MM.1S (cell line): ENCODE measurements around the gene PNPLA2.
A peak's percentile ranks its signal among the peaks of the same experiment; 100 is the strongest.

Experiments used
- DNase-seq: peaks from one replicate; pipeline ENCODE4 v3.0.0-alpha.2; 2015
- H2AFZ ChIP-seq: fragments of 300-600 bp; sonication (generic); 2 replicates; pipeline ENCODE4 v1.6.0; 2016; ENCODE audit warnings: antibody characterized with exemption, low read length
- H3F3A ChIP-seq: fragments of 300-600 bp; sonication (generic); 2 replicates; pipeline ENCODE4 v1.6.1; 2016; ENCODE audit warnings: mild to moderate bottlenecking, antibody characterized with exemption, low read length, moderate library complexity, mixed read lengths; ENCODE audit not compliant: insufficient read depth
- H3K27ac ChIP-seq: fragments of 300-600 bp; sonication (generic); 2 replicates; pipeline ENCODE4 v1.5.1; 2016; ENCODE audit warnings: mild to moderate bottlenecking, low read length
- H3K27me3 ChIP-seq: fragments of 300-600 bp; sonication (generic); replicated peaks from 2 replicates; pipeline ENCODE4 v1.6.0; 2016; ENCODE audit warnings: low read length; ENCODE audit not compliant: insufficient read depth
- H3K36me3 ChIP-seq: fragments of 300-600 bp; sonication (generic); replicated peaks from 2 replicates; pipeline ENCODE4 v1.6.1; 2016; ENCODE audit warnings: mild to moderate bottlenecking, low read length, mixed read lengths; ENCODE audit not compliant: insufficient read depth
- H3K4me1 ChIP-seq: fragments of 300-600 bp; sonication (generic); 2 replicates; pipeline ENCODE4 v1.6.1; 2016; ENCODE audit warnings: low read length, mixed read lengths
- H3K4me2 ChIP-seq: fragments of 300-600 bp; sonication (generic); 2 replicates; pipeline ENCODE4 v1.6.0; 2016; ENCODE audit warnings: low read depth, low read length
- H3K4me3 ChIP-seq: fragments of 300-600 bp; sonication (generic); 2 replicates; pipeline ENCODE4 v1.5.1; 2016; ENCODE audit warnings: low read length, mixed read lengths
- H3K79me2 ChIP-seq: fragments of 300-600 bp; sonication (generic); 2 replicates; pipeline ENCODE4 v1.6.1; 2016; ENCODE audit warnings: mixed run types, low read length, mixed read lengths
- H3K9ac ChIP-seq: fragments of 300-600 bp; sonication (generic); 2 replicates; pipeline ENCODE4 v1.6.1; 2016; ENCODE audit warnings: low read length, mixed read lengths
- H3K9me2 ChIP-seq: fragments of 300-600 bp; sonication (generic); replicated peaks from 2 replicates; pipeline ENCODE4 v1.6.1; 2016; ENCODE audit warnings: mild to moderate bottlenecking, low read length, mixed read lengths; ENCODE audit not compliant: insufficient read depth
- H3K9me3 ChIP-seq: fragments of 300-600 bp; sonication (generic); replicated peaks from 2 replicates; pipeline ENCODE4 v1.6.1; 2016; ENCODE audit warnings: mild to moderate bottlenecking, low read length, mixed read lengths; ENCODE audit not compliant: insufficient read depth
- H4K20me1 ChIP-seq: fragments of 300-600 bp; sonication (generic); 2 replicates; pipeline ENCODE4 v1.6.1; 2016; ENCODE audit warnings: mild to moderate bottlenecking, low read length, moderate library complexity, mixed read lengths; ENCODE audit not compliant: insufficient read depth
- CTCF ChIP-seq: fragments of 300-600 bp; sonication (generic); IDR thresholded peaks from 2 replicates; pipeline ENCODE4 v1.5.1; 2016; ENCODE audit warnings: antibody characterized with exemption, low read length, mixed read lengths
- EZH2 ChIP-seq: fragments of 300-600 bp; sonication (generic); optimal IDR thresholded peaks from 2 replicates; pipeline ENCODE3; 2017; ENCODE audit warnings: low read depth, mild to moderate bottlenecking, antibody characterized with exemption, low read length, mixed read lengths
- EZH2phosphoT487 ChIP-seq: fragments of 300-600 bp; sonication (generic); IDR thresholded peaks from 2 replicates; pipeline ENCODE4 v1.6.1; 2018; ENCODE audit warnings: antibody characterized with exemption, low read length

The PNPLA2 gene

DNA sequence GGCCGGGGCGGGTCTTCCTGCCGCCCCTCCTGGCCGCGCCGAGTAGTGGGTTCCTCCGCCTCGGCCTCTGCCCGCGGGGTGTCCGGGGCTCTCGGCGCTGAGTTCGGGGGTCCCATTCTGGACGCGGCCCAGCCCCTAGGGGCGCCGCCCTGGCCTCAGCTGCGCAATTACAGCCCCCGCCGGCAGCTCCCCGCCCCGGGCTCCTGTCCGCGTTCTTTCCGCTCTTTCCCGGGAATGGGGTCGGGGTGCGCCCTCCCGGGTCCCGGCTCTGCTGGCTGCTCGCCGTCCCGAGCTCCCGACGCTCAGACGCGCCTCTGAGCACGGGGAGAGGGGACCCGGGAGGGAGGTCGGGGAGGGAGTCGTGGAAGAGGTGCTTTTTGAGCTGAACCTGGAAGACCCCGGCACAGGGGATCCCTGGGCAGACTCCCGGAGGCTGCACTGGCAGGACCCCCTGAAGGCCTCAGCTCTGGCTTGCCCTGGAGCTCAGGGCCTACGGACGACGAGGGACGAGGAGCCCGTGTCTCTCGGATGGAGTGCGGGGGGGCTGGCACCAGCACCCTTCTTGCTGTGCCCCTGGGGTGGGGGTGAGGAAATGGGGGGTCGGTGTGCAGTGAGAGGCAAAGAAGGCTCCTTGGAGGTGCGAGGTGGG is 24.5 kb downstream of the PNPLA2 start:
- Histone ChIP-seq H4K20me1 (peaks cover 9% of the 10 kb centered on the region), H3K36me3 (0 out of 2 replicates have a peak, but pooled peaks cover 4% of the 10 kb centered on the region), H3K4me2 (peak overlapping the region; percentile 92; the same call in 1 of the 2 replicates), H3K27ac (no peak overlapping the region), H3K4me3 (peak overlapping the region; percentile 99), H3K9ac (peak overlapping the region; percentile 95; the same call in 1 of the 2 replicates), H3F3A (no peaks in the 10 kb centered on the region), H3K4me1 (peaks cover 10% of the 10 kb centered on the region), H2AFZ (peak overlapping the region; percentile 63), H3K27me3 (peaks cover 40% of the 10 kb centered on the region), H3K9me3 (no peaks in the 10 kb centered on the region), H3K79me2 (peaks cover 31% of the 10 kb centered on the region), H3K9me2 (no peaks in the 10 kb centered on the region)
- TF ChIP-seq EZH2 = no peak
- 0 out of 2 replicates have a peak, but pooled peaks have one; percentile 5 for TF ChIP-seq CTCF
- TF ChIP-seq EZH2phosphoT487 = no peak
- DNase-seq = no peak

DNA sequence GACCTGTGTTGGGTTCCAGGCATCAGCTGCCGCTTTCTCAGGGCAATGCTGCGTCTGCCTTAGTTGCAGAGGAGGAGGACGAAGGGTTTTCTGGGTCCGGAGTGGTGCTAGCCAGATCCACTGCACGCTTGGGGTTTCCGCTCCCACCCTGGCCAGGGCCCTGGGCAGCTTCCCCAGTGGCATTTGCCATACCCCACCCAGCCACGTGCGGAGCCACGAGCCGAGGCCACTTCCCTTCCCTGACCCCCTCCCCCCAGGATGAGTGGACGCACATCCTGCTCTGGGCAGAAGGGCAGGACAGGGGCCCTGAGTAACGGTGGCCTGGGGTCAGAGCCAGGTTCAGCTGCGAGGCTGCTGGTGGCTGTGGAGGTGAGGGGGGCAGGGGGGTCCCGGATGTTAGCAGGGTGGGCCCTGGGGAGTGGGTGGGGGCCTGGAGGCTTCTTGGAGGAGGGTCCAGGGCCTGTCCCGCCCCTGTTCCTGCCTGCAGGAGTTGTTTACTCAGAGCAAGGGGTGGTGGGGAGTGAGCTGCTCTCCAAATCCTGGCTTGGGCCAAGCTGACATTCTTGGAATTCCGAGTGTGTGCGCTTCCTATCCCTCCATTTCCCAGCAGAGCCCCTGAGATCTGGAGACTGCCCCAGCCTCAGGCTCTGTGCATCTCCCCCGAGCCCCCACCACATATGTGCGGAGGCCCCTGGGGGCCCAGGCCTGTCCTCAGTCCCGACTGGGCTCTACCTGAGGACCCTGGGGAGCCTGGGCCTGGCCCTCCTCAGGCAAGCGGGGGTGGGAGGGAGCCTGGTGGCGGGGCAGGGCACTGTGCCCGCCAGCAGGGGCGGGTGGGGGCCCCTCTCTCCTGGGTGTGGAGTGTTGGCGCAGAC is 25.3 kb downstream of the PNPLA2 start:
- Histone ChIP-seq H3K27ac (no peak overlapping the region), H4K20me1 (peaks cover 9% of the 10 kb centered on the region), H3K9me2 (no peaks in the 10 kb centered on the region), H3K9me3 (no peaks in the 10 kb centered on the region), H3K4me2 (no peak overlapping the region), H3K4me1 (peaks cover 14% of the 10 kb centered on the region), H2AFZ (no peak overlapping the region), H3K4me3 (no peak overlapping the region), H3K9ac (no peak overlapping the region), H3F3A (no peaks in the 10 kb centered on the region), H3K79me2 (peaks cover 31% of the 10 kb centered on the region), H3K27me3 (peaks cover 47% of the 10 kb centered on the region), H3K36me3 (0 out of 2 replicates have a peak, but pooled peaks cover 4% of the 10 kb centered on the region)
- no peak for DNase-seq
- TF ChIP-seq EZH2phosphoT487 (no peak), EZH2 (no peak), CTCF (no peak)

DNA sequence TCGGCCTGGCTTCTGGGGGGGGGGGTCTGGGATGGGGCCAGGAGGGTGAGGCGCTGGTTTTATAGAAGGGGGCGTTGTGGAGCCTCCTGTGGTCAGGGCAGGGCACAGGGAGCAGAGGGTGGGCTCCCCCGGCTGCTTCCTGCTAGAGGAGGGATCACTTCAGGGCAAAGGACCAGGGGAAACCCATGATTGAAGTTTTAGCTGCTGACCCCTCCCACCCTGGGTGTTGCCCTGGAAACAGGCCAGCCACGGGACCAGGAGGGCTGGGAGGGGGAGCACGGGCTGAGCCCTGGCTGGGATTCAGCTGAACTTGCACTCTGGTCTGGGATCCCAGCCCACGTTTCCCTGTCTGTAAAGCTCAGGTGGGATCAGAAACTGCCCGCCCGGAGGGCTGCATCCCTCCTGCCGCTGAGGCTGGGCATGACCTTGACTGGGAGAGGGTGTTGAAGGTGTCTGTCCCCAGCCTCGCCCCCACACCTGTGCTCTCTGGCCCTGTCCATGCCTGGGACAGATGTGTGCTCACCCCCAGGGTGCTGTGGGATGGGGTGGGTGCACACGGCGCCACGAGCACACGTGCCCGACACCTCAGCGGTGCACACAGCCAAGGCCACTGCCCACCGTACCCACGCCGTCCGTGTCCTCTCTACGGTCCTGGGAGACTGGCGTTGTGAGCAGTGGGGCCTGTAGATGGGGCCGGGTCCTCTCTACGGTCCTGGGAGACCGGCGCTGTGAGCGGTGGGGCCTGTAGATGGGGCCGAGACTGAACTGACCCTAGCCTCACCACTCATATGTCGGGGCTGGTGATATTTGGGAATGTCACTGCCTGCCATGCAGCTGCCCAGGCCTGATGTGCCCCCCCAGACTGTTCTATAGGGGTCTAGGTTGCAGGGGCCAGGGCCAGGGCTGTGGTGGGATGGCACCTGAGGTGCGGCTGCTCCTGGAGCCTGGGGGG is 26.3 kb downstream of the PNPLA2 start:
- Histone ChIP-seq H3K27ac (no peak overlapping the region), H3K36me3 (0 out of 2 replicates have a peak, but pooled peaks cover 3% of the 10 kb centered on the region), H3K9ac (no peak overlapping the region), H3K4me2 (no peak overlapping the region), H3K27me3 (peaks cover 50% of the 10 kb centered on the region), H3F3A (no peaks in the 10 kb centered on the region), H3K9me2 (no peaks in the 10 kb centered on the region), H3K79me2 (peaks cover 23% of the 10 kb centered on the region), H3K4me1 (peaks cover 14% of the 10 kb centered on the region), H4K20me1 (peaks cover 9% of the 10 kb centered on the region), H2AFZ (no peak overlapping the region), H3K9me3 (no peaks in the 10 kb centered on the region), H3K4me3 (no peak overlapping the region)
- no peak for DNase-seq
- TF ChIP-seq EZH2phosphoT487 (no peak), CTCF (no peak), EZH2 (no peak)
